HG03135 (cell line): Measurements from ENCODE around the gene SLC43A1.

Experiments
- ATAC-seq: cut with Tn5 transposase; IDR thresholded peaks from one replicate; pipeline ENCODE4 v1.9.1; 2021; ENCODE audit warnings: mild to moderate bottlenecking, moderate library complexity; ENCODE audit not compliant: unreplicated experiment

SLC43A1 gene

DNA sequence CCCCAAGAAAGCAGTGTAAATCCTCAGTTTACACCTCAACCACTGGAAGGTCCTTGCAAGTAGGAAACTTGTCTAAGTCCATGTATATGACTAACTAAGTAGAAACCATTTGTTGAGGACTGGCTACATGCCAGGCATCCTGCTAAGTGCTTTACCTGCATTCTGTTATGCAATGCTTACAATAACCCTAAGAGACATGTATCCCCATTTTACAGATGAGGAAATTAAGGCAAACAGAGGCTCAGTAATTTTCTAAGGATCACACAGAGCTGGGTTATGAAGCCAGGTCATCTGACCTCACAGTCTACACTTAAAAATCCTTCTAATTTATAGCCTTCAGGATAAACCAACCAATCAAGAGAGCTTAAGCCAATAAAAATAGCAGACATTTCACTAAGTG, 13.5 kb upstream of the SLC43A1 start:
- no peak for ATAC-seq

DNA sequence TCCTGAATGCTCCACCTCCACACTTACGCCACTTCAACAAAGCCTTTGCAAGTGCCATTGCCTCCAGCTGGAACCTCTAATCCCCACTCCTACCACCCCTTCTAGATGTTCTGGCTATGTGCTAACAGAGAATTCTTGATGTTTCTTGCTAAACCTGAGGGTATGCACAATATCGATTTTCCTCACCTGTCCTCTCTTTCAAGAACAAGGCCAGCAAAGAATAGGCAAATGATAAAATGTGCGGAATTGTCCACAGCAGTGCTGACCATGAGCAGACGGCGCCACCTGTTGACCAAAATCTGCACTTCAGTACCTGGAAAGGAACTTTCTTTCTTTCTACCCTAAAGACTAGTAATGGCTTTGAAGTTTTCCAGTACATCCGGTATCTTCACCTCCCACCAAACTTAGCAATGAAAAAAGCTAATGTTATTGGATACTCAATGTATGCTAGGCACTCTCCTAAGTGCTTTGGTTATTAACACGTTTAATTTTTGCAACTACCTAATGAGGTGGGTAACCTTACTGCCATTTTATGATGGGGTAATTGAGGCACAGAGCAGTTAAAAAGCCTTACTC, 11.6 kb upstream of the SLC43A1 start:
- no peak for ATAC-seq

DNA sequence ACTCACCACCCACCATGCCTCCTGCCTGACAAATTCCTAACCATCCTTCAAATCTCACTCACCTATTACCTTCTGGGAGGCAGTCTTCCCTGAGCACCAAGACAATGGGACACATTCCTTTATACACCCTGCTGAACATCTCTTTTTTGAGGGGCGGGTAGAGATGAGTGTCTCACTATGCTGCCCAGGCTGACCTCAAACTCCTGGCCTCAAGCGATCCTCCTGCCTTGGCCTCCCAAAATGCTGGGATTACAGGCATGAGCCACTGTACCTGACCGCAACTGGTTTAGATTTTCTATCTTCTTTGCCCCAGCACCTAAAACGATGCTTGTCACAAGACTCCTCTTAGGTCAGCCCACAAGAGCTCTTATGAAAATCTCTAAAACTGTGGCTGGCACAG, 7.9 kb upstream of the SLC43A1 start:
- no peak for ATAC-seq

DNA sequence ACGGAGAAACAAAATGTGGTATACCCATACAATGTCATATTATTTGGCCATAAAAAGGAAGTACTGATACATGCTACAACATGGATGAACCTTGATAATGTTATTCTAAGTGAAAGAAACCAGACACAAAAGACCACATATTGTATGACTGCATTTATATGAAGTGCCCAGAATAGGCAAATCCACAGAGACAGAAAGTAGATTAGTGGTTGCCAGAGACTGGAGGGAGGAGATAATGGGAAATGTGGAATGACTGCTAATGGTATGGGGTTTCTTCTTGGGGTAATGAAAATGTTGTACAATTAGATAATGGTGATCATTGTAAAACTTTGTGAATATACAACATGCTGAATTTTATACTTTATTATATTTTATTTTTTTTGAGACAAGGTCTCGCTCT, 5.6 kb upstream of the SLC43A1 start:
- ATAC-seq = no peak

DNA sequence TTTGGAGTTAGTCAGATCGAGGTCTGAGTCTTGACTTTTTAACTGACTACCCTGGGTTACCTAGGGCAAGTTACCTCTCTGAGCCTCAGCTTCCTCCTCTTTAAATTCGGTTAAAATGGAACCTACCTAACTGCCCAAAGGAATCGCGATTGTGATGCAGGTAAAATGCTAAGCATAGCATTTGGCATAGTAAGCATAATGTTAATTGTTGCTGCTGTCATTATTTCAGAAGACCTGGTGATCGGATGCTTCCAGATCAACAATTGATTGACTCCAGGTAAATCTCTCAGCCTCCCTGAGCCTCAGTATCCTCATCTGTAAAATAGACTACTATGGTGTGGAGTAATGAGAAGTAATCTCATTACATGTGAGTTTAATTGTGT, 550 bp upstream of the SLC43A1 start:
- ATAC-seq = no peak

DNA sequence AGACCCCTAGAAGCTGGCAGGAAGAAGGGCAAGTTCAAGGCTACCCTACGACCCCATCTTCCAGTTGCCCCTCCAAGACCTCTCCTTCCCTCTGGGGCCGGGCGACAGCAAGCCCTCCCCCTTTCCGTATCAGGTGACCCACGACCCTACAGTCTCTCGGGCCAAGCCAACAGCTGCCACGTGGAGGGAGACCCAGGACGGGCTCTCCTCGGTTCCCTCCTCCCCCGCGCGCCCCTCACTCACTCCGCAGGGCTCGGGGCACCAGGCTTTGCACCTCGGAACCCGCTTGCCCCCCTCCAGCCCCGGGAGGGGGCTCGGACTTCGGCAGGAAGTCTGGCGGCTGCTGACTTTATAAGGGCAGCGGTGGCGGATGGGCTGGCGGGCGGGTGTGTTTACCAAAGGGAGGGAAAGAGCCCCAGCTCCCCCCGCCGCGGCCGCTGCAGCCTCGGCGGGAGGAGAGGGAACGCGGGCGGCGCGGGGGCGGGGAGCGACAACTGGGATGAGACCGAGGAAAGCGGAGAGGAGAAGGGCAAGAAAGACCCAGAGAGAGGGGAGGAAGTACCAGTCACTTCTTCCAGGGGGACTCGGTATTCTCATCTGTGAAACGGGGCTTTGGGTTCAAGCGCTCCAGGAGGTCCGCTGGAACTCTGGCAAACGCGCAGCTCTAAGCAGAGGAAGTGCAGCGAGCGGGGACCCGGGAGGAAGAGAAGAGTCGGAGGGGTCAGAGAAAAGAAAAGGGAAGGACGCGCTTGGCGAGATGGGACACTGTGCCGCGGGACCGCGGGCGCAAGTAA, 767 bp downstream of the SLC43A1 start:
- ATAC-seq = peak; percentile 53

DNA sequence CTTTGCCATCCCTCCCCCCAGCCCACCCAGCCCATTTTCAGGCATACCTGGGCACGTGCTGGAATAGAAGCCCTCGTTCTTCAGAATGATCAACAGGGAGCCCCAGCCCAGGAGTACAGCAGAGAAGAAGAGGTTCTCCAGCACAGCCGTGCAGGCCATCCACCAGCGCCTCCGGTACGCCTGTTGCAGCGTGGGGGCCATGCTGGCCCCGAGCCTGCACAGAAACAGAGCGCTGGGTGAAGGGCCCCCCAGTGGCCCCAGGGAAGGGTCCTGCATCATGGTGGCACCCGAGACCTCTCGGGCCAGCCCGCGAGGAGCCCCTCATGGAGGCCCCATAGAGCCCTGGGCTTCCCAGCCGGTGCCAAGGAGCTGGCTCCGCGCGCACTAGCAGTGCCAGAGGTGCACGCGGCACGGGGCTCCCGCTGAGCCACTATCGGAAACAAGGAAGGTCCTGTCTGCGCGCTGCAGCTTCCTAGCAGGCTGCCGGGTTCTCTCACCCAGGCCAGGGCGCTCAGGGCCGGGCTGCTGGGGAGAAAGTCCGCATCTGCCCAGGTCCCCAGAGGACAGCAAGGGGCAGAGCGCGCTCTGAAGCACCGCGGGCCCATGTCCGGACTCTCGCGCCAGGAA, 1.5 kb downstream of the SLC43A1 start:
- ATAC-seq = peak; percentile 37

DNA sequence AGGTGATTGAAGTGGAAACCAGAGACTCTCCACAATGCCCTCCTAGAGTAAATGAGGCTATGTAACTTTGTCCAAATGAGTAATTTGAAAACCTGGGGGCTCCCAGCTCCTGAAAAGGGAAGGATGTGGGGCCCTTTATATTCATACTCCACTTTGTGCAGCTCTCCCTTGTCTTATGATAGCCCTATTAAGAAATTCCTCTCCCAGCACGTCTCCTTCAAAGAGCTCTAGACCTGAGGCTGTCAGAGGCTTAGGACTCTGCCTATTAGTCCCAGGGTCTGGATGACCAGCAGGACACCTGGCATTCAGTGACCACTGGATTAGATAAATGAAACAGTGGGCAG, 2.1 kb downstream of the SLC43A1 start:
- ATAC-seq = no peak

DNA sequence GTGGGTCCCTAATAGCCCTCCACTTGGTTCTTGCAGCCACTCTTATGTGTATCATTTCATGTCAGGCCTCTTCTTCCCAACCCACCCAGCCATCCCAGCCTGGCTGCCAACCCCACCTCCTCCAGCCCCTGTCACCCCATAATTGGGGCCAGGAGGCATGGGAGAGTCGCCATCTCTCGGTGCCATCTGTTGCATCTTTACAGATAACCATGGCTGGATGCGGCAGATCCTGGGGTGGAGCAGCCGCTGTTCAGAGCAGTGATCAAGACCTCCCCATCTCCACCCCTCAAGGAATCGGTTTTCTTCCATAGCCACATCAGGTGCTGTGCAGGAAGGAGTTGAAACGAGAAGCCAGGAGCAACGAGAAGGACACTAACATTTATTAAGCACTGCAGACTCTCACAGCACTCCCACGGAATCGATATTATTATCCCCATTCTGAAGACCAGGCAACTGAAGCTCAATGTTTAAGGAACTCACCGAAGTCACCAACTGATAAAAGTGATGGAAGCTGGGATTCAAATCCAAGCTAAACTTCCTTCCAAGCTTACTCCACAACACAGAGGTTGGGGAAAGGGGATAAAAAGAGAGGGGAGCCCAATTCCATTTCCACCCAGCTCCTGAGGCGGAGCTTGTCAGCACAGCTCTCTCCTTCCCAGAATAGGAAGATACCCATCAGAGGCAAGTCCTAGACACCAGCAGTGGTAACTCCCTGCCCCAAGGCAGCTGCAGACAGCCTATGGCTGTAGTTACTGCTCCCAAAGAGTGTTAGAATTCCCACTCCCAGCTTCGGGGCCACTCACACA, 2.7 kb downstream of the SLC43A1 start:
- no peak for ATAC-seq

DNA sequence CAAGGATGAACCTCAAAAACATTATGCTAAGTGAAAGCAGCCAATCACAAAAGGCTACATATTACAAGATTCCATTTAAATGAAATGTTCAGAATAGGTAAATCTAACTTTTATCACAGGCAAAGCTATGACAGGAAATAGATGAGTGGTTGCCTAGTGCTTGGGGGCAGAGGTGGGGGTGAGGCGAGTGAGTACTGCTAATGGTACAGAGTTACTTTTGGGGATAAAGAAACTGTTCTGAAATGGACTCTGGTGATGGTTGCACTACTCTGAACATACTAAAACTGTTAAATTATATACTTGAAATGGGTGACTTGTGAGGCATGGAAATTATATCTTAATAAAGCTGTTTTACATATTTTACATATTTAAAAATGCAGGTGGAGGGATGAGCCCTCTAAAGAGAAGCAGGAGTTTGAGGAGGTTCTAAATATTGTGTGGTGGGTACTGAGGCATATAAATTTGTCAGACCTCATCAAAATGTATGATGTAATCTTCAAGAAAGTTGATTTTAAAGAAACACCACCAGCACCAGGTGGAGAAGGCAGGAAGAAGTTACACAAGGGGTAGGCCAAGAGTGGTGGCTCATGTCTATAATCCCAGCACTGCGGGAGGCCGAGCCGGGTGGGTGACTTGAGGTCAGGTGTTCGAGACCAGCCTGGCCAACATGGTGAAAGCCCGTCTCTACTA, 3.6 kb downstream of the SLC43A1 start:
- ATAC-seq = no peak

DNA sequence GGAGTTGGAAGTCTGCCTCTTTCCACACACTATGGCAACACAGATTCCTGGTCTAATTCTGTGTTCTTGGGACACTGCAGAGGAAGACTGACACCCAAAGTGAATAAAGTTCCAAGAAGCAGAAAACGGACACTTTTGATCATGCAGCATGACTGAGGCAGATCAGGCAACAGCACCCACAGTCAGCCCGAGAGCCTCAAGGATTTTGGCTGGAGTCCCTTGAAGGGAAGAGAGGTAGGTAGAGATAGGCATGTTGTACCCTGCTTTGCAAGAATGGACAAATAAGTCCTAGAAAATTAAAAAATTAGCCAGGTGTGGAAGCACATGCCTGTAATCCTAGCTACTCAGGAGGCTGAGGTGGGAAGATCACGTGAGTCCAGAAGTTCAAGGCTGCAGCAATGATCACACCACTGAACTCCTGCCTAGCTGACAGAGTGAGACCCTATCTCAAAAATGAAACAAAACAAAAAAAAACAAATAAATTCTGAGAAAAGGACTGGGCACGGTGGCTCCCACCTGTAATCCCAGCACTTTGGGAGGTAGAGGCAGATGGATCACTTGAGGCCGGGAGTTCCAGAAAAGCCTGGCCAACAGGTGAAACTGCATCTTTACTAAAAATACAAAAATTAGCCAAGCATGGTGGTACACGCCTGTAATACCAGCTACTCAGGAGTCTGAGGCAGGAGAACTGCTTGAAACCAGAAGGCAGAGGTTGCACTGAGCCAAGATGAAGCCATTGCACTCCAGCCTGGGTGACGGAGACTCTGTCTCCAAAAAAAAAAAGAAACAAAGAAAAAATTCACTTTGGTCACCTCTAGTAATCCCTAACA, 6.9 kb downstream of the SLC43A1 start:
- ATAC-seq = no peak

DNA sequence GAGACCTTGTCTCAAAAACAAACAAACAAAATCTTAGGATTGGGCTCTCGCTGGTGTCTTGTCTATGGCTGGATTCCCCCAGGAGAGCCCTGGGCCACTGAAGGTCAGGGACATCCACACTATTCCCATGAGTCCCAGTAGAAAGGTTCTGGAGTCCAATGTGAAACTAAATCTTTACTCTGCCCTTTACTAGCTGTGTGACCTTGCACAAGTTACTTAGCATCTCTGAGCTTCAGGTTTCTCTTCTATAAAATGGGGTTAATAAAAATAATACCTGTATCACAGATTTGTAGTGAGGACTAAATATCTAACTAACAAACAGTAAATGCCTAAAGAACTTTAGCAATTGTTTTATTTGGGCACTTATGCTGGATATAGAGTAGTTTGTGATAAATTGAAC, 9.0 kb downstream of the SLC43A1 start:
- ATAC-seq = no peak

DNA sequence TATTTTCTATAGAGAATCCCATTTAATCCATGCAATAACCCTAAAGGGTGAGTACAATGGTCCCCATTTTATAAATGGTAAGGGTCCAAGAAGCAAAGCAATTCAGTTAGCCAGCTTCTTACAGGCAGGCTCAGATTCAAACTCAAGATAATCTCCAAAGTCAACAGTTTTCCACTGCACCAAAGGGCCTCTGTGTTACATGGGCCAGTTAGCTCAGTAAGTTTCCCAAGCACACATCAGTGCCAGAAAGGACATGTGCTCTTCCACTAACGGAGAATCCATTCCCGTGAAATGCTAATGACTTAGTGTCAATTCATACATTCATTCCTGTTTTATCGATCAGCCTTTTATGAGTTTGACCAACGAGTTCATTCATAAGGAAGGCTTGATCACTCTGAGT, 11.0 kb downstream of the SLC43A1 start:
- no peak for ATAC-seq

DNA sequence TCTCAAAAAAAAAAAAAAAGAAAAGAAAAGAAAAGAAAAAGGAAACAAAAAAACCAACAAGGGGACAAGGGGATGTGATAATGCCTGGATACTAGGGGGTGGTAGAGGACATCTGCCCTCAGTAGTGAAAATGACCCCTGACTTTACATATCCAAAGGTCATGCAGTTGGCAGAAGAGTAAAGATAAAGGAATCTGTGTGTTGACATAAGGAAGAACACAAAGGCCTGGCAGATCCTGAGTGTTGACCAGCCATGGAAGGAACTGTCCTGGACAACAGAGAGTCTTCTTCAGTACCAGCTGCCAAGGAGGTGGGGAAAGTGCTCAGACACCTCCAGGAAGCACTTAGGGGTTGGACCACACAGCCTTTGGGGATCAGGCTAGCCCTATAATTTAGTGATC, 12.6 kb downstream of the SLC43A1 start:
- ATAC-seq = no peak

DNA sequence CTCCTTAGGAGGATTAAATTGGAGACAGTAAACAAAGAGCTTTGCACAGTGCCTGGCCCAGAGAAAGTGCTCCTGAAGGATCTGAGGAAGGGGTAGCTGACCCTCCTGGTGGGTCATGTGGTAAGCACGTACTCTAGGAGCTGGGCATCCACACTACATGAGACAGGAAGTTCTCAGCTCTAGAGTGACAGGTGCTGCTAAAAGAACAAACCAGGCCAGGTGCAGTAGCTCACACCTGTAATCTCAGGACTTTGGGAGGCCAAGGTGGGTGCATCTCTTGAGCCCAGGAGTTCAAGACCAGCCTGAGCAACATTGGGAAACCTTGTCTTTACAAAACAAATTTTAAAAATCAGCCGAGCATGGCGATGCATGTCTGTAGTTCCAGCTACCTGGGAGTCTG, 13.1 kb downstream of the SLC43A1 start:
- ATAC-seq = no peak

DNA sequence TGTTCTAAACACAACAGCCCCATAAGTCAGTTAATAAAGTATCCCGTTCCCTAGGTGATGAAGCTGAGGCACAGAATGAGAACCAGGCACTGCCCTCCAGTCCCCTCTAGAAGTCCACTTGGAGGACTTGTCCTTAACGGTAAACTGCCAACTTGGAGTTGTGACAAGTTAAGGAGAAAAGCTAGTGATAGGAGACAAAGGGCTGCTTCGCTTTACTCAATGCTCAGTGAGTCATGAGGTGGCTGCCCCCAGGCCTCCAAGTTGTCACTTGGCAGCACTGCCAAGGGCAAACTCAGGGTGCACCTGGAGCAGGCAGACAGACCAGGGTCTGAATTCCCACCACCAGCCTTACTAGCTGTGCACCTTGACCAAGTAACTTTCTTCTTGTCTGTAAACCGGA, 13.5 kb downstream of the SLC43A1 start:
- ATAC-seq = no peak

DNA sequence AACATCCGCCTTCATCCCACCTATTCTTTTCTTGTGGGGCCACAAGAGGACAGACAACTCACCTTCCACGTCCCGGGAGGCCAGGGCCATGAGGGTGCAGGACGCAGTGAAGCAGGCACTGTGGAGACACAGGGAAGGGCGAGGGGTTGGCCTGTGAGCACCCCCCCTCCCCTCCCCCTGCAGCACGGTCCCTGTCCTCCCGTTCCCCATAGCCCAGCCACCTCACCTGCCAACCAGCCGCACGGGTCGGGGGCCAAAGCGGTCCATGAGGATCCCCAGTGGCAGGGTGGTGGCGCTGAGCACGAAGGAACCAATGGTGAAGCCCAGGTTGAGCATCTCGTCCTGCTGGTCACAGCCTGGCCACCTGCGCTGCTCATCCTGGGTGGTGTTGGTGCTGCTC, 14.6 kb downstream of the SLC43A1 start:
- no peak for ATAC-seq

DNA sequence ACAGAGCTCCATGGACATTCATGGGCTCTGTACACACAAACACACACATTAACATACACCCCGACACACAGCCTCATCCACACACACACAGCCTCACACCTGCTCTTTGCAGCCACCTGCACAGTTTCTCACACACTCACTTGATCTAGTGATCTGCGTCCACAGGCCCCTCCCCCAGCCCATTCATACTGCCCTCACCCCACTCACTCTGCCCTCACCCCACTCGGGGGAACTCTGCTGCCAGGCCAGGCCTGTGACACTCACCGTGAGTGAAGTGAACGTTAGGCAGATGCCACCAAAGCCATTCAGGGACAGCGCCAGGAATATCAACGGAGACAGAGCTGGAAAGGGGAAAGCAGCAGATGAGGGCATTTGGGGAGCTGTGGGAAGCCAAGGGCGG, 15.0 kb downstream of the SLC43A1 start:
- no peak for ATAC-seq

DNA sequence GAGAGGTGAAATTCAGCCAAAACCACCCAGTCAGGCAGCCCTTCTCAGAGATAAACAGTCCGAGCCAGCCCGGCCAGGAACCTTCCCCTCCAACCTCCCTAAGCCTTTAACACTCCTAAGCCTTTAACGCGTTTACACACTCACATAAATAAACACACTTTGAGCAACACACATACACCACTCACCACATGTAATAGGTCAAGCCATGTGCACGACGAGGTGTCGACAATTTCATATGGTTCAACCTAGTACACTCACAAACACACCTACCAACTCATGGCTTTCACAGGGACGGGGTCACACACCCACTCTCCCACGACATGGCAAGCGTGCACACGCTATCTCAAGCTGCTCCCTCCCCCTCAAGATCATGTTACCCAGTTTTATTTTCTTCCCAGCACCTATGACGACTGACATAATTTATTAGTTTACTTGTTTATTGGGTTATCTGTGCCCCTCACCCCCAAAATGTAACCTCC, 15.5 kb downstream of the SLC43A1 start:
- no peak for ATAC-seq

DNA sequence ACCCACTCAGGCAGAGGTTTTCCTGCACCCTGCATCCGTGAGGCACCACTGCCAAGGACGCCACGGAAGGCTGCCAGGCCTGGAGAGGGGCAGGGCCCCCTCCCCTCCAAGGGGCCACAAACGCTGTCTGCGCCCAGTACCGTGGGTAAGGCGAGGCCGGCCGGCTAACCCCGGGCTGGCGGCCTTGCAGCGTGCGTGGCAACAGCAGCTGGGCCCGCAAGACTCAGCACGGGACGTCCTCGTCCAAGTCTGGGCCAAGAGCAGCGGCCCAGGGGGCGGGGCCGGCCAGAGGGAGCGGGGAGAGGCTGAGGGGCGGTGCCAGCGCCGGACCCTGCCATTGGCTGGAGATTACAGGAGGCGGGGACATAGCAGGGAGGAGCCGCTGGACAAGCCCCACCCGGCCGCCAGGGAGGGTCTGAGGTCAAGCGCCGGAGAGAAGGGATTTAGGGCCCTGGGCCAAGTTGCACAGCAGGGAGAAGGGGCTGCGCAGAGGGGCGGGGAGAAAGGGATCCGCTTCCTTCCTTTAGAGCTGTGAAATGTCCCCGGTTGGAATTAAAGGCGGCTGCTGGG, 16.0 kb downstream of the SLC43A1 start:
- peak; percentile 99 for ATAC-seq
